Right ventricle myocardium inferior (tissue), 1 donor: ENCODE data around the gene MAN1A1. TPM values are rescaled to one million over a fixed set of nuclear protein-coding genes. Genes with fewer than 3 reads are reported as not detected.

Source experiments
- ATAC-seq: fragments of 200-7000 bp; cut with Tn5 transposase; one replicate; pipeline ENCODE4 v1.9.1; 2020; ENCODE audit warnings: mild to moderate bottlenecking, moderate library complexity
- DNase-seq: peaks from one replicate; pipeline ENCODE4 v3.0.0; 2021; ENCODE audit errors: missing footprints
- intact Hi-C: fragments of 100-400 bp; cut with DNase I; formaldehyde crosslinking; loops from one replicate; pipeline ENCODE4 v1.11.0; 2022
- total RNA-seq: library from RNA; stranded (reverse); fragmentation: NEBNext Ultra II Directional; extraction: Animal tissue kit (Norgen Biotek cat#: 25700); gene quantifications from one replicate; pipeline ENCODE4 v1.2.1, GENCODE V29; 2021
- donor health status: DM: no; HTN: yes; CAD: no; lungs with severe emphysema.

MAN1A1 gene
- total RNA-seq, 1 donor from 2014 or later = 22.4 TPM

DNA sequence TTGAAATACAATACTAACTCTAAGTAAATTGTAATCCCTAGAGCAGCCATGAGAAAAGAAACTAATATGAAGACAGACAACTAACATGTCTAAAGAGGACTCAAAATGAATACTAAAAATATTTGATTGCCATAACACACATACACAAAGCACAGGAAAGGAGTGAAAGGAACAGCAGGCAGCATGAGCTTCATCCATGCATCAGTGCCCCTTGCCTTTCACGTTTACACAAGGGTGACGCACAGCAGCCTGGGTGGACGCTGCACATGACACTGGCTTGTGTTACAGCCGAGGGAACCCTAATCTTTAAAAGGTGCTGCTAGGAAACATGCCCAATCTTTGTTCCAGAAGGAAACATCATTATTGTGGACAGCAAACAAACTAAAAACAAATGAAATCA lies 123.5 kb downstream of the MAN1A1 start:
- intact Hi-C loops = no loop called here
- ATAC-seq = no peak
- DNase-seq = no peak

DNA sequence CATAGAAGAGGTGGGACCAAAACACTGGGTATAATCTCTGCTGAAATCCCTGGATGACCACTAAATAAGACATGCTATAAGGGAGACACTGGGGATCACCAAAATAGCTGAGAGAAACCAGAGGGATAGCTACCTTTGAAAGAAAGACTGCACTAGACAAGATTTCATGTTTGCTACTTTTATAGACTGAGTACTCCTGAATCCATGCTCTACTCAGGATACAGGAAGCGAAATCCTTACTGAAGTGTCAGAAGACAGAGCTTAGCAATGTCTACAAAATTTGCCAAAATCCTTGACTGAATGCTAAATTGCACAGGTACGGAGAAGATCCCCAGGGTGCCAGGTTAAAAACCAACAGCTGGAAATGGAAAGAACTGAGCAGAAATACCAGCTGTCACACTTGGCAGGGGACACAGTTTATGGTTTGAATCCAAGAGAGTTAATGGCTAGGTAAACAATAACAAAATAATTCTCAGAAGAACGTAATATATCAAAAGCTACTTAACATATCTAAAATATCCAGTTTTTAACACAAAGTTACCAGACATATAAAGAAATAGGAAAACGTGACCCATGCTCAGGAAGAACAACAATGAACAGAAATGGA lies 125.4 kb downstream of the MAN1A1 start:
- ATAC-seq (no peak), DNase-seq (no peak)
- intact Hi-C loops = no loop called here

DNA sequence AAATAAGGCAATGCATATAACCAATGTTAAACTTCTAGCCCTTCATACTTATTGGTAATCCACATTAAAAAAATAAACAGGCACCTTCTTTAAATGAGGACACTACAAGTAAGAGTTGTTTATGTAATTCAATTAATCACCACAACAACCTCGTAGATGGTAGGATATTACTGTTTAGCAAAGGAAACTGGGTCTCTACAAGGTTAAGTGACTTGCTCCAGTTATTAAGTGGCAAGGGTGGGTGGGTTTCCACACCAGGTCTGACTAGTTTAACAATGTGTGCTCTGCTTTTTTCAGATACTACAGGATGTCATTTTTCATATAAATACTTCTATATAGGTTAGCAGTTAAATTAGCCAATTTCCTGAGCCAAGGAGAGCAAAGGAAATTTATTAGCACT lies 129.1 kb downstream of the MAN1A1 start:
- DNase-seq = no peak
- no peak for ATAC-seq
- intact Hi-C loops = no loop called here

DNA sequence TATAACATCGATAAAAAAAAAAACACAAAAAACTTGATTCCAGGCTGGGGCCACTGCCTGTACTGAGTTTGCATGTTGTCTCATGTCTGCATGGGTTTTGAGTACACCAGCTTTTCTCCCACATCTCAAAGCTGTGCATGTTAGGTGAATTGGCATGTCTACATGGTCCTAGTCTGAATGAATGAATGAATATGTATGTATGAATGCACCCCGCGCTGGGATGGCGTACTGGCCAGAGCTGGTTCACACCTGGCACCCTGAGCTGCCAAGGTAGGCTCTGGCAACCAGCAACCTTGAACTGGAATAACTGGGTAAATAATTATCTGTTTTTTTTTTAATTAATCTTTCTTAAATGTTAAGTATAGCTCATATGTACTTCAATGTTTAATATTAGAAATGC lies 131.0 kb downstream of the MAN1A1 start:
- DNase-seq = no peak
- intact Hi-C loops = no loop called here
- no peak for ATAC-seq

DNA sequence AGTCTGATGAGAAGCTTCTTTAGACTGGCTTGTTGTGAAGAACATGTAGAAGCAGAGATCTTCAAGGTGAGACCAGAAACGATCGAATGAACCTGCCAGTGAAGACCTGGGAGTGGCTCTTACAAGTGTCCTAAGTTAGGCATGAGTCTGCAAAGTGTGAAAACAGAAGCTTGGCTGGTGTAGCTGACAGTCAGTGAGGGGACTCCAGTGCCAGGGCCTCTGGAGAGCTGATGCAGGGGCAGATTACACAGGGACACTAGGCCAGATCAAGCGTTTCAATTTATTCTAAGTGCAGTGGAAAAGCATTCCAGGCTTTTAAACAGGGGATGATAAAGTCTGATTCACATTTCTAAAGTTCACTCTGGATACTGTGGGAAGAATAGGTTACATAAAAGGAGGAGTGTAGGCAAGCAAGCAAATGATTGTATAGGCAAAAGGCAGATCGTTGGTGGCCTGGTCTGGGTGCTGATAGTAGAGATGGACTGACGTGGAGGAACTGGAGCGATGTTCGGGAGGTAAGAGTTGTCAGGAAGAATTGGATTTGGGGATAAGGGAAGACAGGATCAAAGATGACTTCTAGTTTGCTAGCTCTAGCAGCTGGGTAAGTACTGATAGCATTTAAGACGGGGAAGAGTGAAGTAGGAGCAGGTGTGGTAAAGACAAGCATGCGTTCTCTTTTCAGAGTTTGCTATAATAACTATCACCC lies 133.5 kb downstream of the MAN1A1 start:
- DNase-seq = no peak
- ATAC-seq = peak; percentile 64
- intact Hi-C loops = no loop called here

DNA sequence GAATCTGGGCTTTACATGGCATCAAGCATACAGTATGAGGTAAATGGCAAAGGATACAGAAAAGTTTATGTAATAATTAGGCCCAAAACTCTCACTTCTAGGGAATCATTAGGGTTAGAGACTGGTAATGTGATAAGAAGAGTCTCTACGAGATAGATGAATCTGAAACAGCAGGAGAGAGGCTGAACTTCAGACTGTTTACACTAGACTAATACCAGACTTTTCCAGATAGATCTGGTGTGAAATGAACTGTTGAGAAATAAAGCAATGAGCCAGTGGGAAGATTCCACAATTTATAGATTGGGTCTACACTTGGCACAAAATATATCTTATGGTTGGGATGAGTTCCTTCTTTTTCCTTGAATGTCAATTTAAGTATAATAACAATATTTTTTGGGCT lies 134.3 kb downstream of the MAN1A1 start:
- intact Hi-C loops = no loop called here
- DNase-seq = no peak

DNA sequence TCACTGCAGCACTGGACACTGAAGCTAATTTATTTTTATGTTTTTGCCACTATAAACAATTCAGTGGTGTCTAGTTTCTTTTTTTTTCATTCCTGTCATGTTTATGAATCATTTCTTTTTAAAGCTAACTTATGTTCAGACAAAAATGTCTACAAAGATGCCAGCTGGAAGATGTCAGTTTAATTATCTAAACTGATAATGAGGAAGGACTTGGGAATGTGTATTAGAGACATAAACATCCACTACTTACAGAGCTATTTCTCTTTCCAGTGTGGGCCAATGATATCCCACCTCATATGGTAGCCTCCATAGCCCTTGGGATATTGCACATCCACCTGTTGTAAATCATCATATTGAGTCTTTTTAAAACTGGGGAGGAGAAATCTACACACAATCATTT lies 139.0 kb downstream of the MAN1A1 start:
- ATAC-seq (no peak), DNase-seq (no peak)
- intact Hi-C loops = no loop called here

More for the DNA sequence above, 134.3 kb downstream of the MAN1A1 start:
- no peak for ATAC-seq

DNA sequence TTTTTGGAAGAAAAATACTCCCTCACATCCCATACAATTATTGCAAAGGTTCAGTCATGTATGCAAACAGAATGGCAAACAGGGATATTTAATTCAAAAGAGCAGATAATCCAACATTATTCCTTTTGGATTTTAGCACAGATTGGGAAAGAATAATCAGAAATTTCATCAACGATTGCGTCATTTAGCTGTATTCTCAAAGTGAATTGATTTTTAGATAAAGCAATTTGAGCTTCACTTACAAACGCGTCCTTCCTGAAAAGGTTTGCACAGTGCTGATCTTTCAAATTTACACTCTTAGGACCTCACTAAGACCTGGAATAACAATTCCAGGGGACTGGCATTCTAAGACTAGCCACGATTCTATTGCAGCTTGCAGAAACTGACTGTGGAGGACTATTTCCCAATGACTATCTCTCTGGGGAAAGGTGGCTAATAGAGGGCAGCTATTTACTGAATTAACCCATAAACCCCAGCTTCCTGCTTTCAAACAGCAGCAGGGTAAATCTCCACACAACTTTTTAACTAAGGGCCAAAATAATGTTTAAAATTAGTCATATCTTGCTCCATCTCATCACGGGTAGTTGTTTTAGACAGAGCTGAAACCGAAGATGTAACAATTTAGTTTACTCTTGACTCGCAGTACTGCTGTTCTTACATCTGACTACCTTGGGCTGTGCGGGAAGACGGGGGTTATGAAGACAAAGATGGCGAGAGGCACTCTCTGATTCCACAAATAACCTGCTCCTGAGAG lies 139.9 kb downstream of the MAN1A1 start:
- DNase-seq (no peak), ATAC-seq (no peak)
- intact Hi-C loops = no loop called here

DNA sequence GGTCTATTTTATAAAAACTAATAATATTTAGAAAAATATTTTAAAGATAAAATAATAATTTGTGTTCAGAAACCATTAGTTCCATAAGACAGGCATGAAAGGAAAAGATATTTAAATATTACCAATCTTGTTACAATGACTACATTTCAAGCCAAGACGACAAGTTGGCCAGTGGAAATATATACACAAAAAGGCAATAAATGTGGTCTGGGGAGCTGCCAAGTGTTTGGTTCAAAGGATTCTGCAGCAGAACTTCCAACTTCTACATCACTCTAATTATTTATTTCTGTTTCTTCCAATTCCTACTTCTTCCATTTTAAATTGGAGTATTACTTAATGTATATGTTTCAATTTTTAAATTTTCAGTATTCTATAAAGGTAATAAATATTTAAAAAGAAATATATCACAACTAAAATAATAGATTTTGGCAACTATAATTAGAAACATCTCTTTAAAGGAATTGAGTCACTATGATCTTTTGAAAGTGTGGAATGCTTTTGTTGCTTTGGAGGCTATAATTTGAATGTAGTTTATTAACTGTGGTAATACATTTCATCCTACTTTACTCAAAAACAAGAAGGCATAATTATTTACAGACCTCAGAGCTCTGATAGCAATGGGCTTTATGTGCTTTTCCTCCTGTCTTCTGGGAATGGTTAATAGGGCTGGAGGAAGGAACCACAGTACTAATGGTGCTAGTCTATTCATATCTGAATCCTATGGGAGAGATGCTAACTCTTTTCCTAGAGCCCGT lies 141.4 kb downstream of the MAN1A1 start:
- ATAC-seq = no peak
- intact Hi-C loops = no loop called here
- no peak for DNase-seq

DNA sequence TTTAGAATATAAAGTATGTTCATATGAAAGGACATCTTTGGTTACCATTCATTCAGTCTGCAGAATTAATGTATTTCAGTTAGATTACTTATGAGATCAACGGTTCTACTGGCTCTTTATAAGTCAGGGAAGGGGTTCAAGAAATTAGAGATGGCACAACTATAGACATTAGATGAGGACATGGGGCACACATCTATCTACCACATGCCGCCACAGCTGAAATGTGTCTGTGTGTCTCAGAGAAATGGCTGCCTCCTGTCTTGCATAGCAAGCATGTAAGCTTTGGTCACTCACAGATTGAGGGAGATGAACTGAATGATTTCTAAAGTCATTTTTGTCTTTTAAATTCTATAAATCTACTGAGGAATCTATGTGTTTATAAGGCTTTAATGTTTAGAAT lies 142.2 kb downstream of the MAN1A1 start:
- intact Hi-C loops = no loop called here
- ATAC-seq (no peak), DNase-seq (no peak)

DNA sequence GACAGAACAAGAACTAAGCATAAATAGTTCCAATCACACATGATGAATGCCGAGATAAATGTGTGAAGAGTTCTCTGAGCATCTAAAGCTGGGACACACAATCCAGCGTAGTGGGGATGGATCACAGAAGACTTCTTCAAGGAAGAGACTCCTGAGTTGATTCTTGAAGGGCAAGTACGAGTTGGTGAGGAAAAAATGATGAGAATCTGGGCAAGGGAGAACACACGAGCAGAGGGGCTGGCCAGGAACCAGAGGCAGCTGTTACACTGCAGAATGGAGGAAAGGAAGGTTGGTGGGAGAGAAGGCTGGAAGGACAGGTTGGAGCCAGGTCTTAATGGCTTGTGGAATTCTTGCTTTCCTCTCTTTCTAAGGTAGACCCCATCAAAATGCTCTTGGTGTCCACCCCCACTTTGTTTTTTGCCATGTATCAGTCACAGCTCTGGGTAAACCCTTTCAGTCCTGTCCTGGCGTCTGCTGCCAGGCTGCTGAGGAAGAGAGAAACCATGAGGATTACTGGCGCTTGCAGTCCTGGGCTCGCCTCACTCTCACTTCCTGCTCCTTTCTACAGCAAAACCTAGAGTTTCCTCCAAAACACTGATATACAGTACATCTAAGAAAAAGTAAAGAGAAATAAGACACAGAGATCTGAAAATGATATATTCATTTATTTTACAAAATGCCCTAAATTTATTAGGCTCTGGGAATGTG lies 143.5 kb downstream of the MAN1A1 start:
- no peak for DNase-seq
- ATAC-seq = no peak
- intact Hi-C loops = no loop called here

DNA sequence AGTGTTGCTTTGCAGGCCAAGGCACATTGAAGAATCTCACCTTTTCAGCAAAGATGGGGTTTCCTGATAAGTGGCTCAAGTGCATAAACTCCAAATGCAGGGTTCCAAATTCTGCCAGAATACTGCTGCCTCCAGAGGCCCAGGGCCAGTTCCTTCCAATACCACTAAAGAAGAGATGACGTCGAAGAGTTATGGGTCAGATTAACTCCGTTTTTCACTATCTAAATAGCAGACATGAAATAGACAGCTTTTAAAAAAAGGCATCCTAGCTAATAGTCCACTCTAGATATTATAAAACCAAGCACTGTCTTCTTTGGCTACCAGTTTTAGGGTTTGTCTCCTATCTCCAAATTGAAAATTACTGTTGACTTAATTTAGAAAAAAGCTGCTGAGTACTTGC lies 144.8 kb downstream of the MAN1A1 start:
- DNase-seq (no peak), ATAC-seq (no peak)
- intact Hi-C loops = no loop called here

DNA sequence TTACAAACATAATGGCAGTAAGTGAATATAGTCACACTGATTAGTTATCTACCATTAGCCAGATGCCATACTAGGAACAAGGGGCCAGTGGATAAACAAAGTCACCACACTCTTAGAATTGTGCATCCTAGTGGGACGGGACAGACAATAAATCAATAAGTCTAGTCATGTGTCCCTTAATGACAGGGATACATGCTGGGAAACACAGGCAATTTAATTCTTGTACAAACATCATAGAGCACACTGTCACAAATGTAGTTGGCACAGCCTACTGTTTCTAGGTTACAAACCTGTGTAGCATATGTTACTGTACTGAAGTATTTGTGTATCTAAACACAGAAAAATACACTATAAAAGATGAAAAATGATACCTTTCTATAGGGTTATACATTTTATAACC lies 148.1 kb downstream of the MAN1A1 start:
- ATAC-seq = no peak
- intact Hi-C loops = no loop called here
- no peak for DNase-seq

DNA sequence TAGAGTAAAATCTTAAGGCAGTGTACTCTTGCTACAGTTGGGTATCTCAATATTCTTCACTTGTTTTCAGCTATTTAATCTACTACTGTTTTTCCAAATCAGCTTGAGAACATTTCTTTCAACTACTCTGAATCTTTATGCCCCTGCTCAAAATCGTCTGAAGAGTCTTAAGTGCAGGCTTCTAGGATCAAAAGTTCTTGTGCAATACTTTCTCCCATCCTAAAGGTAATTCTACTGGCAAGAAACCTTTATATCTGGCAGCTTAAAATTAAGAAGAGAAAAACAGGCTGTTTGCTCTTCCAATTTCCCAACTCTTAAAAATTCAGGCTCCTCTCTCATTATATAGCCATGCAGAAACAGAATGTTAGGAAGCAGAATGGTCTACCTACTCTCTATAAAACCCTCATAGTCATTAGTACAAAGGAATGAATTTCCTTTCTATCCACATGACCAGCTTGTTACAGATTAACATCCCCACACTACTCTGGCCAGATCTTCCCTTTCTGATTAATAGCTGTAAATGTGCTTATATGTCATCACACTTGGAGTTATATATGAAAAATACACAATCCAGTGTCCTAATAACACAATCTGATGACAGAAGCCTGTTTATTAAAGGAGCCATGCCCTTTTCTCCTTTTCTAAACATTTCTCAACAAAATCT lies 148.9 kb downstream of the MAN1A1 start:
- no peak for ATAC-seq
- DNase-seq = no peak
- intact Hi-C loops = no loop called here

DNA sequence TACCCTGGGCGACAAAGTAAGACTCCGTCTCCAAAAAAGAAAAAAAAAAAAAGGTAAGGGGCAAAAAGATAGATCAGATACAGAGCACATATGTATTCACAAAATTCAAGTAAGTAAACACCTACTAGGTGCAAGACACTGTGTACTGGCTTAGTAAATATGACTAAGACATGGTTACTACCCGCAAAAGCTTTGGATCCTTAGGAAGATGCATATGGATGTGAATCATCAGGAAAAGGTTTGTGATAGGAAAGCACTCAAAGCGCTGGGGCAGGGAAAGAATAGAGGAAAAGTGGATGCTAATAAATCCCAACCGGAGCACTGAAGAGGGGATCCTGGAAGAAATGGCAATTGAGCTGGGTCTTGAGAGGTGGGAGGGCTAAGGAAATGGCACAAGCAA lies 152.3 kb downstream of the MAN1A1 start:
- DNase-seq = no peak
- intact Hi-C loops = no loop called here
- ATAC-seq = no peak

DNA sequence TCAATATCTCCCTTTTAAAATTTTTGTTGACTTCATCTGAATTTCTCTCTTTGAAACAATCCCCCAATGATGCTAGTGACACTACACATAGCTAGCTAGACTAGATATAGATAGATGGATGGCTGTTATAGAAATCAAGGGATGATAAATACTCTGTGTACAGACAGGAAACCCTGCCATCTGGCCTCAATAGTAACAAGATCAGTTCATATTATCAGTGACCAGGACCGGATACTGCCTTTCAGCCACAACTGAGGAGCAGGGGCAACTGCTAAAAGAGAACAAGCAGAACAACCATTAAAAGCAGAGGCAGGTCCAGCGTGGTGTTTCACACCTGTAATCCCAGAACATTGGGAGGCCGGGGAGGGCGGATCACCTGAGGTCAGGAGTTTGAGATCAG lies 152.8 kb downstream of the MAN1A1 start:
- intact Hi-C loops = no loop called here
- no peak for ATAC-seq
- no peak for DNase-seq

DNA sequence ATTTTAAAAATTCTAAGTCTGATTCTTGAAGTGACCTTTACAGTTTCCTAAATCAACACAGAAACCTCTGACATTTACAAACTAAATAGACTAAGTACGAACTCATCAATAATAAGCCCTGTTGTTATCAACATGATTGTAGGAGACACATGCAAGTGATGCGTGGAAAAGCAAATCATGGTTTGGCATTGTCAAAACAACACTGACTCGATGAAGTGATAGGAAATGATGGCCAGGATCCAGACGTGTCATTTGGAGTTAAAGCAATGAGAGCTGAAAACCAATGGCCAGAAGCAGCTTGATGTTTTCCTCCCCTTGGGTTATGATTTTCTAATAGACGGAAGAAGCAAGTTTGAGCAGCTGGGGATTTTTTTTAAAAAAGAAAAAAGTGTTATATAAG lies 153.7 kb downstream of the MAN1A1 start:
- intact Hi-C loops = no loop called here
- DNase-seq (no peak), ATAC-seq (no peak)

DNA sequence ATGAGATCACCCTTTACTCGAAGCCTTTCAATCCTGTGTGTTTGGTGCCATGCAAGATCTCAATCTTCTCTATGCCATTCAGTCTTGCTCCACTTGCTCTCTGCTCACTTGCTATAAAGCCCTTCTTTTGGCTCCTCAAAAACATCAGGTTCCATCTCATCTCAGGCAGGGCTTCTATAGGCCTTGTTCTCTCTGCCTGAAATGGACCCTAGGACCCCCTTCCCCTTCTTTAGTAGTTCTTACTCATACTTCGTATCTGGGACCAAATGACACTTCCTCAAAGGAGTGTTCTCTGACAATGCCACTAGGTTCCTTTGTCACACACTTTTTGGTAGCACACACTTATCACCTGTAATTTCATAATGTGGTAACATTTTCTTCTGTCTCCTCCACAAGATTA lies 154.4 kb downstream of the MAN1A1 start:
- no peak for DNase-seq
- no peak for ATAC-seq

DNA sequence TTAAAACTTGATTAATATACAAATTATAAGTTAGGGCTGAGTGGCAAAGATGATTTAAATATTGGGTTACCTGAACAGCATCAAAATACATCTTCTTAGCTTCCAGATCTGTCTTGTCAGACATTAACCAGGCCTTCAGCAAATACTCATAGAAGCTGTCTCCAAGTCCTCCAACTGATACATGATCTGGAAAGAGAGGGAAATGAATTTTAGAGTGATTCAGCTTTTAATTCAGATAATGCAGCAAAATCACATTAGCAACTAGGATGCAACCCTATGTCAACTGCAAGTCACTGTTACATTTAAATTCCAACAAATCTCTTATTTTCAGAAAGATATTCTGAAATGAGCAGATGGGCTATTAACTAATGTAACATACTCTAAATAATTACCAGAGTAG lies 155.9 kb downstream of the MAN1A1 start:
- intact Hi-C loops = no loop called here
- ATAC-seq (no peak), DNase-seq (no peak)

More for the DNA sequence above, 154.4 kb downstream of the MAN1A1 start:
- intact Hi-C loops = no loop called here
